GM12874 (cell line): ENCODE results near the gene MAML2.

Experiments used
- CTCF ChIP-seq: IDR thresholded peaks from 2 replicates; pipeline ENCODE4 v1.5.1; 2011; ENCODE audit warnings: low read depth, mild to moderate bottlenecking, control low read depth, low read length, moderate library complexity; ENCODE audit not compliant: insufficient read depth

The MAML2 gene

GRCh38 chr11:96161307-96162089 lies 181.5 kb downstream of the MAML2 start:
- no peak for TF ChIP-seq CTCF

GRCh38 chr11:96160732-96161306 lies 182.2 kb downstream of the MAML2 start:
- no peak for TF ChIP-seq CTCF

- TF ChIP-seq CTCF = no peak
Observed at GRCh38 chr11:96159968-96160367, 183.0 kb downstream of the MAML2 start.

GRCh38 chr11:96158126-96158525 lies 184.9 kb downstream of the MAML2 start:
- no peak for TF ChIP-seq CTCF

GRCh38 chr11:96157517-96157873 lies 185.5 kb downstream of the MAML2 start:
- TF ChIP-seq CTCF = no peak

- TF ChIP-seq CTCF = no peak
Observed at GRCh38 chr11:96156379-96156722, 186.6 kb downstream of the MAML2 start.

GRCh38 chr11:96155627-96156378 lies 187.2 kb downstream of the MAML2 start:
- TF ChIP-seq CTCF = no peak
